HG02588 (cell line): Measurements from ENCODE around the gene MAP6D1.

Experiments
- ATAC-seq: cut with Tn5 transposase; IDR thresholded peaks from one replicate; pipeline ENCODE4 v1.9.1; 2021; ENCODE audit warnings: mild to moderate bottlenecking, moderate library complexity; ENCODE audit not compliant: unreplicated experiment

Gene MAP6D1

DNA sequence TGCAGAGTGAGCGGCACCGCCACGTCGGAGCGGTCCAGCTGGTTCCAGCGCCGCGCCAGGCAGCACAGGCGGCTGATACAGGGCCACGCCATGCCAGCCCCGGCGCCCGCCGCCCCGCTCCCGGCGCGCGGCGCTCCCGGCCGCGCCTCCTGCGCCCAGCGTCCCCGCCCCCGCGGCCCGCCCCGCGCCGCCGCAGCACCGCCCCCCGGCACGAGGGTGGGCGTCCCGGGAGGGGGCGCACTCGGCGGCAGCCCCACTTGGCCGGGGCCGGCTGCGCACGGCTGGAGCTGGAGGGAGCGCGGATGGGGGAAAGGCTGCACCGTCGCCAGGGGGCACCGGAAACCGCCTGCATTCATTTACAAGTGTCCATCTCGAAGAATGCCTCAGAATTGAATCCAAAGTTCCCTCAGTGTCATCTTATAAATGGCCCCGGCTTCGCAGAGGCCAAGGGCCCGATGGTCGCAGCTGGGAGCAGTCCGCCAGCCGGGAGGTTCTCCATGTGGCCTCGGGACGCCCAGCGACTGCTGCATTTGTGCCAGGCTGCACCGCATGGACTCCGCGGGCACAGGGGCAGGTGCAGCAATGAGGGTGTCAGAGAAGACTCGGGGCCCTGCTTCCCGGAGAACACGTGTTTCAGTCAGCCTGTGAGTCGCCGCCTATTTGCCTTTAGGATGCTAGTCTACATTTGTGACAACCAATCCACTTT lies at the start of gene MAP6D1:
MAP6D1 (minus strand) TSS at position 122 of the 706 bp plus-strand sequence; CDS start at position 92, 30 bp downstream.
- no peak for ATAC-seq

GRCh38 chr3:183873914-183874313 lies 48.5 kb upstream of the MAP6D1 start:
- no peak for ATAC-seq

- ATAC-seq, result no peak
Observed at GRCh38 chr3:183871541-183871940, 46.2 kb upstream of the MAP6D1 start.

DNA sequence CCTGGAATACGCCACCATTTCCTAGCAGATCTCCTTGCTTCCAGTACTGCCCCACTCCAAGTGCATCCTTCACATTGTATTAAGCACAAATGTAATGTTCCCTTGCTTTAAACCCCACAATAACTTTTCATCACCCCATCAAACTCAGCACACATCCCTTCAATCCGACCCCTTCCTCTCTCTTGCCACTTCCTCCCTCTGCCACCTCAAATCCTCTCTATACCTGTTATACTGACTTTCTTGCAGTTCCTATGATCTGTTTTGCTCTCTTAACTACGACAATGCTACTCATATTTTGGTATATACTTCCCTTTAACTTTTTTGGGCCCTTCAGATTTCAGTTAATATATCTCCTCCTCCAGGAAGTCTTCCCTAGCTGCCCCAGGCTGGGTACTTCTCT lies 45.2 kb upstream of the MAP6D1 start:
- ATAC-seq, result no peak

- no peak for ATAC-seq
Observed at GRCh38 chr3:183868796-183869195, 43.4 kb upstream of the MAP6D1 start.

- no peak for ATAC-seq
Observed at GRCh38 chr3:183862610-183863009, 37.2 kb upstream of the MAP6D1 start.

GRCh38 chr3:183857863-183858262 lies 32.5 kb upstream of the MAP6D1 start:
- no peak for ATAC-seq

DNA sequence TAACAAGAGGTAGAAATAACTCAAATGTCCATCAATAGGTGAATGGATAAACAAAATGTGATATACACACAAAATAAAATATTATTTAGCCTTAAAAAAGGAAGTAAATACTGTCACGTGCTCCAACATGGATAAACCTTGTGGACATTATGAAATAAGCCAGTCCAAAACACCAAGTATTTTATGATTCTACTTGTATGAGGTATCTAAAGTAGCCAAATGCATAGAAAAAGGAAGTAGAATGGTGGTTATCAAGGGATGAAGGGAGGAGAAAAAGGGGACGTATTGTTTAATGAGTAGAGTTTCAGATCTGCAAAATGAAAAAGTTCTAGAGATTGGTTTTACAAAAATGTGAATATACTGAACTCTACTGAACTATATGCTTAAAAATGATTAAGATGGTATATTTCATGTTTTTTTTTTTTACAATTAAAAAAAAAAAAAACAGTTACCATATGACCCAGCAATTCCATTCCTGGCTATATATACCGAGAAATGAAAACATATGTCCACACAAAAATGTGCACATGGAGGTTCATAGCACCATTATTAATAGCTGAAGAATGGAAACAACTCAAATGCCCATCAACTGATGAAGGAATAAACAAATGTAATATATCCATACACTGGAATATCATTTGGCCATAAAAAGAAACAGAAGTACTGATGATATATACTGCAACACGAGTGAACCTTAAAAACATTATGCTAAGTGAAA lies 29.1 kb upstream of the MAP6D1 start:
- ATAC-seq, result no peak

GRCh38 chr3:183845608-183846288 lies 20.4 kb upstream of the MAP6D1 start:
- no peak for ATAC-seq

DNA sequence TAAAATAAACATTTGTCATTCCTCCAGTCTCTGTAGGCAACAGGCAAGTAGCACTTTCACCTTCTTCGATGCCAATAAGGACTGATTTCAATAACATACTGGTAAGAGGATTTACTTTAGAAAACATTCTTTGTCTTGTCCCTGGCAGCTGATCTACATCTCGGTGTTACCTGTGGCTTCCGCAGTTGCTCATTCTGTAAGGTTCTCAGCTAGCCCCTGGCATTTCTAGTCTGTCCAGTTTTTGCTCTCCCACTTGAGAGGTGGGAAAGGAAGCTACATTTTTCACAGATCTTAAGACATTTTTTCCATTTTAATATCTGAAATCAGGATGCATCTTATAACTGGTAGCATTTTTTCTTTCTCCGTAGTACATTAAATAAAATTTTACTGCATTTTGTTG lies 19.7 kb upstream of the MAP6D1 start:
- no peak for ATAC-seq

- no peak for ATAC-seq
Observed at GRCh38 chr3:183844606-183845005, 19.2 kb upstream of the MAP6D1 start.

DNA sequence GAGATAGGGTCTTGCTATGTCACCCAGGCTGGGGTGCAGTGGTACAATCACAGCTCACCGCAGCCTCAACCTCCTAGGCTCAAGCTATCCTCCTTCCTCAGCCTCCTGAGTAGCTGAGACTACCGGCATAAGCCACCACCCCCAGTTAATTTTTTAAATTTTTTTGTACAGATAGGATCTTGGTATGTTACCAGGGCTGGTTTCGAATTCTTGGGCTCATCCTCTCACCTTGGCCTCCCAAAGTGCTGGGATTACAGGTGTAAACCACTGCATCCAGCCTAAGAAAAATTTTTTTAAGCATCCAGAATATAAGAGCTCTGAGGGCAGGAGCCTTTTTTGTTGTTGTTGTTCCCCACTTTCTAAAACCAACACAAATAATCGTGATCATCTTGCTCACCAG lies 14.4 kb upstream of the MAP6D1 start:
- ATAC-seq, result no peak

- ATAC-seq, result no peak
Observed at GRCh38 chr3:183837894-183838293, 12.5 kb upstream of the MAP6D1 start.

- ATAC-seq, result no peak
Observed at GRCh38 chr3:183837390-183837789, 12.0 kb upstream of the MAP6D1 start.

DNA sequence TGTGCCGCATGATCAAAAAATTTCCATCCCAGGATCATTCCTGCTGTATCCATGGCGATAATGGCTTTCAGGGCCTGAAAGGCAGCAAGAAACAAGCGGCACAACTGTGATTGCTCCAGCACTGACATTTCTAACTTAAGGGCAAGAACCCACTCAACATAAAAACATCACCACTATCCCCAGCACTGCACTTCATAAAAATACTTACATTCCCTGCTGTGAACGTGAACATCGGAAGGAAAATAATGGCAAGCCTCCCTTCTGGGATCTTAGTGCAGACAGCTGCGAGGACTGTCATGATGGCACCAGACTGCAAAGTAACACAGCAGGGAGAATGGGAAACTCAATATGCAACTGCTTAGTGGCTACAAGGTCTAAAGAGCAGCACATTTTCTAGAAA lies 8.1 kb upstream of the MAP6D1 start:
- ATAC-seq, result no peak

DNA sequence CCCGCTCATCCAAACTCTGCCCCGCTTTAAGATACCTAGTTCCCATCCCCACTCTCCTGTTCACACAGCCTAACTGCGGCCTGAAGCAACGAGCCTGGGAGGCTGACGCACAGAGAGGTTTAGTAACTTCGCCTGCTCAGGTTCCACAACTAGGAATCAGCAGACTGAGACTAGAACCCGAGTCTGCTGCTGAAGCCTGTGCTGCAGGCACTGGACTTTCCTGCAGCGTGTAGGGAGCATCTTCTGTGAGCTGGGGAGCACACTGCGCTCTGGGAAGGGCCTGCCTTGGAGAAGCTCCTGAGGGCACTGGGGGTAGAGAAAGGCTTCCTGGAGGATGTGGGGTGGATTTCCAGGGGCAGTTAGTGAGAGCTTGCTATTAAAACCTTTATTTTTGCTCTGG lies 4.8 kb upstream of the MAP6D1 start:
- no peak for ATAC-seq

DNA sequence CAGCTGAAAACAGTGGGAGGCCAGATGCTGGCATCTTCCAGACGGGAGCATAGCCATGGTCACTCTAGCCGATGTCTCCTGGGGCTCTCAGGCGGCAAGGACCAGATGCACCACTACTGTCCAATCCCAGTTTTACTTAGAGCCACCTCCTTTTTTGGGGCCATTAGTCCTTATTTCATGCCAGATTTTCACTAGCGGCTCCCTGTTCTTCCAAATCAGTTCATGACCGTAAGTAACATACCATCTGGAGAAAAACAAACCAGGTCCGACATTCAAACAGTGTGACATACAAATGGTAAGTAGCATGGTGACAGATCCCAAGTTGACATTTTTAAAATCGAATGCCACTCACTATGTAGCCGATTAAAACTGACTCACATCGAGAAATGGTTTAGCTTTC lies 4.1 kb upstream of the MAP6D1 start:
- ATAC-seq, result no peak

- ATAC-seq, result no peak
Observed at GRCh38 chr3:183828538-183828870, 3.1 kb upstream of the MAP6D1 start.

DNA sequence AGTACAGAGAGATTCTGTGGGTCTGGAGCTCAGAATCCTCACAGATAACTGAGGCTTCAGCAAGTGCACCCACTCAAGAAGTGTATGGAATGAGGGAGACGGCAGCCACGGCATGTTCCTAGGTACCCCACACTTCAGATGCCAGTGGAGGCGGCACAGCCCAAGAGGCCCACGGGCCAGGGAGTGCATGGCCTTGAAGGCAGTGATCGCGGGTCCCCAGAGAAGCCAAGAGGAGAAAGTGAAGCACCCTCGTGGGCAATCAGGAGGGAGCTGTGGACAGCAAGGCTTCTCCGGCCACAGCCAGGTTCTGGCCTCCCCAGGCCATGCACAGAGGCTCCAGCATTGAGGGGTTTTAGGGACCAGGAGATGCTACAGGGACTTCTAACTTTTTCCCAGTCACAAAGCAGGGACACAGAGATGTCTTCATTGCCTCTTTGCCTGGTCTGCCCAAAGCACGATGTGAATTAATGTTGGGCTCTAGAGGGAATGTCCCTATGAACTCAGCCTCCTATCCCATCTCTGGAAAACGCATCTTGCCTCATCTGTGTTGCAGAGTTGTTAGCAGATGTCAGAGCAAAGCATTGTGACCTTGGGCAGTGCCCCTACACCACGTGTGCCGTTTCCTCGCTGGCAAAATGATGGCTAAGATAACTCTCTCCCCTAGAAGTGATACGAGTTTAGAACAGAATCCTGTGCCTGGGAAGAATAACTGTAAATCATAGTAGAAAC lies 2.6 kb upstream of the MAP6D1 start:
- no peak for ATAC-seq

GRCh38 chr3:183826448-183827250 lies 1.3 kb upstream of the MAP6D1 start:
- ATAC-seq, result no peak
